ENCODE measurements around the gene MYRIP. TPM values are rescaled to one million over a fixed set of nuclear protein-coding genes. Genes with fewer than 3 reads are reported as not detected.

MYRIP gene
- total RNA-seq, 3 donors from 2014 or later (not counting 1 experiment from before 2014, with no cell fraction given): not detected

GRCh38 chr3:40294434-40294833 lies 485.0 kb downstream of the MYRIP start:
- Histone ChIP-seq H3K36me3 (ENCODE audit: control insufficient read depth, insufficient read depth, low read length) (peaks cover 5% of the 10 kb centered on the region), H3K27me3 (ENCODE audit: control insufficient read depth, insufficient read depth, low read length) (no peaks in the 10 kb centered on the region), H3K27ac (ENCODE audit: low read length) (no peak overlapping the region), H3K4me1 (ENCODE audit: control insufficient read depth, insufficient read depth, low read length) (no peaks in the 10 kb centered on the region), H3K9me3 (ENCODE audit: control insufficient read depth, insufficient read depth, low read length) (no peaks in the 10 kb centered on the region), H3K4me3 (ENCODE audit: low read length) (no peak overlapping the region)
- DNase-seq: no peak
- TF ChIP-seq, protein P1, sequence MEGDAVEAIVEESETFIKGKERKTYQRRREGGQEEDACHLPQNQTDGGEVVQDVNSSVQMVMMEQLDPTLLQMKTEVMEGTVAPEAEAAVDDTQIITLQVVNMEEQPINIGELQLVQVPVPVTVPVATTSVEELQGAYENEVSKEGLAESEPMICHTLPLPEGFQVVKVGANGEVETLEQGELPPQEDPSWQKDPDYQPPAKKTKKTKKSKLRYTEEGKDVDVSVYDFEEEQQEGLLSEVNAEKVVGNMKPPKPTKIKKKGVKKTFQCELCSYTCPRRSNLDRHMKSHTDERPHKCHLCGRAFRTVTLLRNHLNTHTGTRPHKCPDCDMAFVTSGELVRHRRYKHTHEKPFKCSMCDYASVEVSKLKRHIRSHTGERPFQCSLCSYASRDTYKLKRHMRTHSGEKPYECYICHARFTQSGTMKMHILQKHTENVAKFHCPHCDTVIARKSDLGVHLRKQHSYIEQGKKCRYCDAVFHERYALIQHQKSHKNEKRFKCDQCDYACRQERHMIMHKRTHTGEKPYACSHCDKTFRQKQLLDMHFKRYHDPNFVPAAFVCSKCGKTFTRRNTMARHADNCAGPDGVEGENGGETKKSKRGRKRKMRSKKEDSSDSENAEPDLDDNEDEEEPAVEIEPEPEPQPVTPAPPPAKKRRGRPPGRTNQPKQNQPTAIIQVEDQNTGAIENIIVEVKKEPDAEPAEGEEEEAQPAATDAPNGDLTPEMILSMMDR (IDR thresholded peaks at IDR 0.05): no peak
- H3K9me3 Mint-ChIP-seq: no peaks in the 10 kb centered on the region
- H3K27ac Mint-ChIP-seq: no peak overlapping the region
- no peak for ATAC-seq
- no peaks in the 10 kb centered on the region for H3K27me3 Mint-ChIP-seq (ENCODE audit: low read depth in 2 of 2)
- WGBS (ENCODE audit: insufficient coverage): no CpG with 5 or more reads among the region's 1 CpG
- no peak overlapping the region for H3K4me3 Mint-ChIP-seq
- intact Hi-C loops (cut with micrococcal nuclease): no loop called here
- no peaks in the 10 kb centered on the region for H3K36me3 Mint-ChIP-seq
- H3K4me1 Mint-ChIP-seq: peaks cover 12% of the 10 kb centered on the region in 2 donors

DNA sequence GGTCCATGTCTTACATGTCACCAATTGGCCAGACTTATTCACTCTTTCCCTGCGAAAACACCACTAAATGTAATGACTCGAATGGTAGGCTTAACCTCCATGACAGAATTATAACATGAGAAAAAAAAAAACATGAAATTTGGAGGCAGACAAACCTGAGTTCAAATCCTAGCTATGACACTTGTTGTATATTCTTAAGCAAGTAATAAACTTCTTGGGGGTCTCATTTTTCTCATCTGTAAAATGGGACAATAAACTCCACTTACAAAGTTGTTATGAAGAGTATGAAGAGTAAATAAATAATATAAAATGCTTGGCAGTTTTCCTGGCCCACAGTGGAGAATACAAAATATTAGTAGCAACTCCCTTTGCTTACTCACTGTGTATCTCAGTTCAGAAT lies 488.7 kb downstream of the MYRIP start:
- no peak for ATAC-seq
- Mint-ChIP-seq H3K27ac (no peak overlapping the region), H3K4me3 (no peak overlapping the region), H3K4me1 (no peaks in the 10 kb centered on the region), H3K9me3 (no peaks in the 10 kb centered on the region), H3K36me3 (no peaks in the 10 kb centered on the region), H3K27me3 (ENCODE audit: low read depth in 2 of 2) (no peaks in the 10 kb centered on the region)
- no peaks in the 10 kb centered on the region for H3K4me1 ChIP-seq (ENCODE audit: control insufficient read depth, insufficient read depth, low read length)
- H3K27me3 ChIP-seq (ENCODE audit: control insufficient read depth, insufficient read depth, low read length): no peaks in the 10 kb centered on the region
- H3K27ac ChIP-seq (ENCODE audit: low read length): no peak overlapping the region
- no peaks in the 10 kb centered on the region for H3K9me3 ChIP-seq (ENCODE audit: control insufficient read depth, insufficient read depth, low read length)
- H3K4me3 ChIP-seq (ENCODE audit: low read length): no peak overlapping the region
- peaks cover 5% of the 10 kb centered on the region for H3K36me3 ChIP-seq (ENCODE audit: control insufficient read depth, insufficient read depth, low read length)
- intact Hi-C loops (cut with micrococcal nuclease): no loop called here
- WGBS (ENCODE audit: insufficient coverage): 96% methylated on average over 2 of the region's 2 CpGs
- TF ChIP-seq, protein P1 (IDR thresholded peaks at IDR 0.05): no peak
- no peak for DNase-seq

DNA sequence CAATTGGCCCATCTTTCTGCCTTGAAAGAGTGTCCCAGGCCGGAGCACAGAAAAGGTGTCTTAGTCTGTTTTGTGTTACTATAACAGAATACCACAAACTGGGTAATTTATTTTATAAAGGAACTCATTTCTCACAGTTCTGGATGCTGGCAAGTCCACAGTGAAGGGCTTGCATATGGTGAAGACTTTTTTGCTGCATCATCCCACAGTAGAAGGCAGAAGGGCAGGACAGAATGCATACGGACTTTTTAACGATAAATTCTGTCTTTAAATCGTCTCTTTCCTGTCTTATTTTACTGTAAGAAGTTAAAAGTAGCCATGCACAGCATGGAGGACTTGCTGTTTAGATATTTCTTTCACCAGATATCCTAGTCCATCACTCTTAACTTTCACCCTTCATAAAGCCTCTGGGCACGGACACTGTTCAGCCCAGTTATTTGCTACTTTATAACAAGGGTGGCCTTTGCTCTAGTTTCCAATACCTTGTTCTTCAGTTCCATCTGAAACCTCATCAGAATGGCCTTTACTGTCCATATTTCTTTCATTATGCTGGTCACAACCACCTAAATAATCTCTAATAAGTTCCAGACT lies 489.8 kb downstream of the MYRIP start:
- no peaks in the 10 kb centered on the region for H3K27me3 Mint-ChIP-seq (ENCODE audit: low read depth in 2 of 2)
- ATAC-seq (no peak), DNase-seq (no peak)
- H3K4me3 ChIP-seq (ENCODE audit: low read length): no peak overlapping the region
- no peaks in the 10 kb centered on the region for H3K9me3 ChIP-seq (ENCODE audit: control insufficient read depth, insufficient read depth, low read length)
- no peak overlapping the region for H3K27ac ChIP-seq (ENCODE audit: low read length)
- no peak overlapping the region for H3K27ac Mint-ChIP-seq
- no peaks in the 10 kb centered on the region for H3K9me3 Mint-ChIP-seq
- no peaks in the 10 kb centered on the region for H3K4me1 Mint-ChIP-seq
- no peaks in the 10 kb centered on the region for H3K27me3 ChIP-seq (ENCODE audit: control insufficient read depth, insufficient read depth, low read length)
- TF ChIP-seq, protein P1 (IDR thresholded peaks at IDR 0.05): no peak
- H3K4me3 Mint-ChIP-seq: no peak overlapping the region
- H3K36me3 Mint-ChIP-seq: no peaks in the 10 kb centered on the region
- H3K4me1 ChIP-seq (ENCODE audit: control insufficient read depth, insufficient read depth, low read length): no peaks in the 10 kb centered on the region
- 94% methylated on average over 4 of the region's 5 CpGs for WGBS (ENCODE audit: insufficient coverage)
- intact Hi-C loops (cut with micrococcal nuclease): no loop called here
- H3K36me3 ChIP-seq (ENCODE audit: control insufficient read depth, insufficient read depth, low read length): peaks cover 5% of the 10 kb centered on the region

DNA sequence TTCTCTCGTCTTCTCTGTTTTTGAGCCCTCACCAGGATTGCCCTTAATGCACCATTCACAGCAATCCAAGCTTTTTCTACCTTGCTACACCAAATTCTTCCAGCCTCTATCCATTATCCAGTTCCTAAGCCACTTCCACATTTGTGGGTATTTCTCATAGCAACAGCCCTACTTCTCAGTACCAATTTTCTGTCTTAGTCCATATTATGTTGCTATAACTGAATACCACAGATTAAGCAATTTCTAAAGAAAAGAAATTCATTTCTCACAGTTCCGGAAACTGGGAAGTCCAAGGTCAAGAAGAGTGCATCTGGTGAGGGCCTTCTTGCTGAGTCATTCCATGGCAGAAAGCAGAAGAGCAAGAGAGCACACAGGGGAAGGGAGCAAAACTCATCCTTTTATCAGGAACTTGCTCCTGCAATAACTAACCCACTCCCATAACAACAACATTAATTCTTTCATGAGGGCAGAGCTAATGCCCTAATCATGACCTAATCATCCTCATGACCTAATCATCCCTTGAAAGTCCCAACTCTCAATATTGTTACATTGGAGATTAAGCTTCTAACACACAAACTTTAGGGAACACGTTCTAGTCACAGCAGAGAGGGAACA lies 490.4 kb downstream of the MYRIP start:
- Histone ChIP-seq H3K4me3 (ENCODE audit: low read length) (no peak overlapping the region), H3K4me1 (ENCODE audit: control insufficient read depth, insufficient read depth, low read length) (no peaks in the 10 kb centered on the region), H3K27ac (ENCODE audit: low read length) (no peak overlapping the region), H3K36me3 (ENCODE audit: control insufficient read depth, insufficient read depth, low read length) (no peaks in the 10 kb centered on the region), H3K9me3 (ENCODE audit: control insufficient read depth, insufficient read depth, low read length) (no peaks in the 10 kb centered on the region), H3K27me3 (ENCODE audit: control insufficient read depth, insufficient read depth, low read length) (no peaks in the 10 kb centered on the region)
- intact Hi-C loops (cut with micrococcal nuclease): no loop called here
- WGBS (ENCODE audit: insufficient coverage): 83% methylated on average over 3 of the region's 3 CpGs
- H3K27ac Mint-ChIP-seq: no peak overlapping the region
- H3K36me3 Mint-ChIP-seq: no peaks in the 10 kb centered on the region
- TF ChIP-seq, protein P1 (IDR thresholded peaks at IDR 0.05): no peak
- ATAC-seq (peak in 1 of 3 donors; percentile 73), DNase-seq (no peak)
- H3K4me1 Mint-ChIP-seq: no peaks in the 10 kb centered on the region
- H3K27me3 Mint-ChIP-seq (ENCODE audit: low read depth in 2 of 2): no peaks in the 10 kb centered on the region
- H3K4me3 Mint-ChIP-seq: no peak overlapping the region
- H3K9me3 Mint-ChIP-seq: no peaks in the 10 kb centered on the region
